Heart left ventricle (tissue), 16 donors: ENCODE results near the gene LMLN. TPM values are rescaled to one million over a fixed set of nuclear protein-coding genes. Genes with fewer than 3 reads are reported as not detected.

Experiments used
- ATAC-seq, 4 donors: fragments of 200-7000 bp; cut with Tn5 transposase; one replicate each; pipeline ENCODE4 v1.9.1; 2020 to 2022; ENCODE audit warnings: moderate library complexity in 4 of 4, mild to moderate bottlenecking in 3 of 4, moderate number of reproducible peaks in 1 of 4
- DNase-seq, 5 donors: peaks; one replicate each; pipeline ENCODE4 v3.0.0-alpha.2; 2020
- H3K27ac ChIP-seq, 12 donors: fragments of 200-600 bp; sonication (generic) in 4 of 12; one replicate each; pipeline versions ENCODE4 v1.5.0 to v1.8.0; 2016 to 2022; ENCODE audit warnings: mild to moderate bottlenecking in 2 of 12
- H3K27me3 ChIP-seq, 9 donors: fragments of 200-600 bp; sonication (generic) in 2 of 9; one replicate each; pipeline versions ENCODE4 v1.5.1 to v1.8.0; 2016 to 2022; ENCODE audit warnings: mild to moderate bottlenecking in 3 of 9
- H3K36me3 ChIP-seq, 9 donors: fragments of 200-600 bp; sonication (generic) in 2 of 9; one replicate each; pipeline versions ENCODE4 v1.5.0 to v1.8.0; 2018 to 2022; ENCODE audit warnings: mild to moderate bottlenecking in 2 of 9
- H3K4me1 ChIP-seq, 12 donors: fragments of 200-600 bp; sonication (generic) in 4 of 12; one replicate each; pipeline versions ENCODE4 v1.5.0 to v1.8.0; 2016 to 2022; ENCODE audit warnings: mild to moderate bottlenecking in 3 of 12
- H3K4me3 ChIP-seq, 12 donors: fragments of 200-600 bp; sonication (generic) in 4 of 12; one replicate each; pipeline versions ENCODE4 v1.5.0 to v1.8.0; 2017 to 2022; ENCODE audit warnings: mild to moderate bottlenecking in 9 of 12, moderate library complexity in 4 of 12
- H3K9me3 ChIP-seq, 12 donors: fragments of 200-600 bp; sonication (generic) in 4 of 12; one replicate each; pipeline versions ENCODE4 v1.5.0 to v1.8.0; 2016 to 2022; ENCODE audit warnings: mild to moderate bottlenecking in 1 of 12
- POLR2A ChIP-seq, 2 donors: fragments of 450-650 bp; IDR thresholded peaks; one replicate each; pipeline ENCODE4 v1.6.1; 2017; ENCODE audit warnings: antibody characterized with exemption in 2 of 2, mild to moderate bottlenecking in 2 of 2, moderate library complexity in 2 of 2
- WGBS, 4 donors: extraction: QIAGEN DNeasy Blood & Tissue Kit in 2 of 4; methylation state at CpG; one replicate each; pipeline versions ENCODE4 v1.1.5 to v1.1.7; 2013 to 2018; 5-methylcytosine and 5-hydroxymethylcytosine counted together
- intact Hi-C, 10 donors: fragments of 100-400 bp; cut with DNase I; formaldehyde crosslinking; loops; one replicate each; pipeline versions ENCODE4 v1.11.1 to v1.14.2; 2022
- polyA plus RNA-seq, 2 donors: library from polyadenylated mRNA; stranded (reverse); fragments of 200-250 nt; gene quantifications; one replicate each; pipeline ENCODE4 v1.2.3, GENCODE V29; 2013
- total RNA-seq, 9 donors: library from RNA; depleted of rRNA in 2 of 9; stranded (reverse); fragments of >200 nt in 2 of 9; fragmentation: NEBNext Ultra II Directional in 3 of 9; extraction: Animal tissue kit (Norgen Biotek cat#: 25700) in 3 of 9; gene quantifications; one replicate each; pipeline versions ENCODE4 v1.1.0 to v1.2.4, GENCODE V29; 2016 to 2023
- TF ChIP-seq, protein P1 (sequence below), 12 donors: fragments of 200-600 bp; sonication (generic) in 4 of 12; IDR thresholded peaks; one replicate each; pipeline versions ENCODE4 v1.5.0 to v1.8.0; 2018 to 2022; ENCODE audit warnings: antibody characterized with exemption in 12 of 12, mild to moderate bottlenecking in 5 of 12
- donor health status: ischemic (EF 13 %, LVEDD 7.1; RV severe dilation, severe dysfunction).
- donor health status: healthy with polysubstance abuse.
- donor health status: DM: no; HTN: yes; CAD: no.
- donor health status: DM: no; HTN: no; CAD: no.
- donor health status: ischemic (EF 25% LVEDD 6.9; RV normal size, moderate dysfunction).
- donor health status: ischemic (EF 25% LVEDD 5.7; RV mildly dilated, moderate dysfunction).
- donor health status: healthy.
- donor health status: DM: yes; HTN: yes; CAD: no.
- donor health status: ischemic (EF 35%, LVEDD 5.7; RV mildly dilated, moderate dysfunction).
- donor health status: nonischemic (EF 11% LVEDD 7.7; RV severe dilation, severe dysfunction).
- donor health status: DM: yes; HTN: yes; CAD: no.
- donor health status: PGD.
- donor health status: ischemic (EF 29% LVEDD 5.4; RV normal size, mild dysfunction).
- donor health status: nonischemic (EF 23%, LVEDD 6.1; RV moderate dilation, normal function).

The LMLN gene
- total and polyA plus RNA-seq, 11 donors, result 2.5 to 17.1 (median 8.8) TPM

DNA sequence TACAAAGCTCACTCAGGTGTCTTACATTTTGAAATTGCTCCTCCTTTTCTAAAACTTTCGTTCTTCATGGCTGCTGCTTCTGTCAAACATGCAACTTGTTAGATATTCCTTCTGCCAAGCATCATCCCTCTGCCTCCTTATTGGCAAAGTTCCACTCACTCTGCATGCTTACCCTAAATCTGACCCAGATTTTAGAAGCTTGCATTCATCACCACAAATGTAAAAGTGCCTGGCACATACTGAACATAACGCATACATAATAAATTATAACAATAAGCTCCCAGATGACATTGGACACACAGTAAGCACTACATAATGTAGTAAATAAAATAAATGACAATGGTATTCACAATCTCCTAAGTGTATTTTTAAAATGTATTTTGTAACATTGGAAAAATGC lies 107.4 kb downstream of the LMLN start:
- ATAC-seq (no peak), DNase-seq (no peak)
- intact Hi-C loops, result no loop called here
- TF ChIP-seq, protein P1, sequence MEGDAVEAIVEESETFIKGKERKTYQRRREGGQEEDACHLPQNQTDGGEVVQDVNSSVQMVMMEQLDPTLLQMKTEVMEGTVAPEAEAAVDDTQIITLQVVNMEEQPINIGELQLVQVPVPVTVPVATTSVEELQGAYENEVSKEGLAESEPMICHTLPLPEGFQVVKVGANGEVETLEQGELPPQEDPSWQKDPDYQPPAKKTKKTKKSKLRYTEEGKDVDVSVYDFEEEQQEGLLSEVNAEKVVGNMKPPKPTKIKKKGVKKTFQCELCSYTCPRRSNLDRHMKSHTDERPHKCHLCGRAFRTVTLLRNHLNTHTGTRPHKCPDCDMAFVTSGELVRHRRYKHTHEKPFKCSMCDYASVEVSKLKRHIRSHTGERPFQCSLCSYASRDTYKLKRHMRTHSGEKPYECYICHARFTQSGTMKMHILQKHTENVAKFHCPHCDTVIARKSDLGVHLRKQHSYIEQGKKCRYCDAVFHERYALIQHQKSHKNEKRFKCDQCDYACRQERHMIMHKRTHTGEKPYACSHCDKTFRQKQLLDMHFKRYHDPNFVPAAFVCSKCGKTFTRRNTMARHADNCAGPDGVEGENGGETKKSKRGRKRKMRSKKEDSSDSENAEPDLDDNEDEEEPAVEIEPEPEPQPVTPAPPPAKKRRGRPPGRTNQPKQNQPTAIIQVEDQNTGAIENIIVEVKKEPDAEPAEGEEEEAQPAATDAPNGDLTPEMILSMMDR (IDR thresholded peaks at IDR 0.05), result no peak
- TF ChIP-seq POLR2A (IDR thresholded peaks at IDR 0.05), result no peak
- Histone ChIP-seq H3K27me3 (peaks cover 0 to 28% (median 6%) of the 10 kb centered on the region in 9 donors), H3K9me3 (no peaks in the 10 kb centered on the region), H3K4me3 (no peak overlapping the region), H3K27ac (no peak overlapping the region), H3K36me3 (no peaks in the 10 kb centered on the region), H3K4me1 (no peaks in the 10 kb centered on the region)
- WGBS, 4 donors, result 78 to 84% (median 80%) methylated on average over 2 of the region's 2 CpGs

DNA sequence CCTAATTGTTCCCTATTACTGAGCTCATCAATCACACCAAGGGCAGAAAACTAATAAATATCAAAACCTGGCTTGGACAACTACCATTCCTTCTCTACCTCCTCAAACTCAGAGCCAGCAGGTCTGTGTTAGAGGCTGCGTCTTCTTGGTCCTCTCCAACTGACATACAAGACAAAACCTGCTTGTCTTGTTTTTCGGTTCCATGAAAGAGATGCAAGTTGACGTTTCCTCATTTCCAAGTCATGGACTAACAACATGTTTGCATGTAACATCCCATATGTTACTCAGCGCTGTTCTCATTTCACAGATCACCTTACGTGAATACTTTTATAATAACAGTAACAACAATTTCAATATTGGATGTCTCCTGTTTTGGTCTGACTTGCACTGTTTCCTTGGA lies 110.9 kb downstream of the LMLN start:
- no peak for ATAC-seq
- H3K27me3 ChIP-seq, result peaks cover 0 to 56% (median 5%) of the 10 kb centered on the region in 9 donors

DNA sequence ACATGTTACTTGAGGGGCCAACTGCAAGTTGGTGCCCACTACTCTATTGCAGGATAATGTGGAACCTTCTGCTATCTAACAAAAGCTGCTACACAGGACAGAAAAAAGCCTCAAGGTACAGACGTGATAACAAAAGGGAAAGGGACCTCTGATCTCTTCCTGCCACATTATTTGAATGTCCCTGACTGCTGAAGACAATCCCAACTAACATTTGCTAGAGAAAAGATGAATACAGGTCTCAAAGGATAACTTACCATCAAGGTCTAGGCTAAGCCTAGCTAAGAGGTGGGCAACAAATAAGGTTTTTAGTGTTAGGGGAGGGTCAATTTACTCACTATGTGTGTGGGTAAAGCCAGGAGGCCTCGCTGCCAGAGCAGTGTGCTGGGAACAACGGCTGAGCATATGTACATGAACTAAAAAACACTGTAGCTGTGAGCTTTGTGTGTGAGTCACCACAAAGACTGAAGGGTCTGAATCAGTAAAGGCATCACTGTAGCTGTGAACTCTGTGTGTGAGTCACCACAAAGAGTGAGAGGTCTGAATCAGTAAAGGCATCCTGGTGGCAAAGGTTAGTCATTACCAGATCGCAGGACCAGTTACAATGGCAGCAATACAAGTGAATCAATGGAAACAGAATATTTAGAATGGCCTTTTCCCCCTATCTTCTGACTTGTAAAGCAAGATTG lies 111.7 kb downstream of the LMLN start:
- ATAC-seq (no peak), DNase-seq (no peak)
- Histone ChIP-seq H3K36me3 (no peaks in the 10 kb centered on the region), H3K4me1 (no peaks in the 10 kb centered on the region), H3K4me3 (no peak overlapping the region), H3K9me3 (no peaks in the 10 kb centered on the region), H3K27ac (no peak overlapping the region), H3K27me3 (peaks cover 0 to 62% (median 9%) of the 10 kb centered on the region in 9 donors)
- intact Hi-C loops, result no loop called here
- 67 to 75% (median 67%) methylated on average over 4 of the region's 4 CpGs for WGBS, 4 donors
- TF ChIP-seq, protein P1 (IDR thresholded peaks at IDR 0.05), result no peak
- no peak for TF ChIP-seq POLR2A (IDR thresholded peaks at IDR 0.05)

More for the DNA sequence above, 110.9 kb downstream of the LMLN start:
- Histone ChIP-seq H3K36me3 (no peaks in the 10 kb centered on the region), H3K4me1 (no peaks in the 10 kb centered on the region), H3K4me3 (no peak overlapping the region), H3K9me3 (no peaks in the 10 kb centered on the region), H3K27ac (no peak overlapping the region)
- no peak for DNase-seq
- intact Hi-C loops, result no loop called here
- no peak for TF ChIP-seq POLR2A (IDR thresholded peaks at IDR 0.05)
- TF ChIP-seq, protein P1 (IDR thresholded peaks at IDR 0.05), result no peak
- 90 to 94% (median 91%) methylated on average over 5 of the region's 5 CpGs for WGBS, 4 donors

DNA sequence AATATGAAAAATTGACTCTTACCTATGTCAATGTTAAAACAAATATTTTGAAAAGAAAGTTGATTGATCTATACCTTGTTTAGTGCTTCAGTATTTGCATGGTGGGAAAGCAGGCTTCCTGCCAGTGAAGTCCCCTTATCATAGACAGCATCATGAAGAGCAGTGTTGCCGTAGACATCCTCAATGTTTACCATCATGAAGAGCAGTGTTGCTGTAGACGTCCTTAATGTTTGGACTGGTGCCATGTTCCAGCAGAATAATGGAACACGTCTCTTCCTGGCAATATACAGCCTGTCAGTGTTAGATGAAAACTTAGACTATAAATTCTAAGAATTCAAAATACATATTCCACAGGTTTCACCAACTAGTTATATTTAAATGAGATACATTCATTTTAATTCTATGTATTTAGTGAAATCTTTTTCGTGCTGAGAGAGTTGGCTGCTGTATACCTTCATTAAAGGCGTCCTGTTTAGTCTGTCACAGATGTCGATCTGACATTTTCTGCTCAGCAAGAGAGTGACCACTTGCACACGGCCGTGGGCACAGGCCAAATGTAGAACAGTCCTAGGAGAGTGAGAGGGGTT lies 116.8 kb downstream of the LMLN start:
- Histone ChIP-seq H3K4me1 (peaks cover 3 to 18% (median 12%) of the 10 kb centered on the region in 12 donors), H3K9me3 (peaks cover 0 to 4% (median 0%) of the 10 kb centered on the region in 12 donors), H3K36me3 (no peaks in the 10 kb centered on the region), H3K27me3 (peaks cover 27 to 96% (median 53%) of the 10 kb centered on the region in 9 donors), H3K27ac (no peak overlapping the region), H3K4me3 (no peak overlapping the region)
- intact Hi-C loops, result no loop called here
- no peak for DNase-seq
- 41 to 53% (median 45%) methylated on average over 8 of the region's 8 CpGs for WGBS, 4 donors
- TF ChIP-seq POLR2A (IDR thresholded peaks at IDR 0.05), result no peak
- TF ChIP-seq, protein P1 (IDR thresholded peaks at IDR 0.05), result no peak
- ATAC-seq, result no peak
